ENCODE data around the gene MYO6.

Gene MYO6

DNA sequence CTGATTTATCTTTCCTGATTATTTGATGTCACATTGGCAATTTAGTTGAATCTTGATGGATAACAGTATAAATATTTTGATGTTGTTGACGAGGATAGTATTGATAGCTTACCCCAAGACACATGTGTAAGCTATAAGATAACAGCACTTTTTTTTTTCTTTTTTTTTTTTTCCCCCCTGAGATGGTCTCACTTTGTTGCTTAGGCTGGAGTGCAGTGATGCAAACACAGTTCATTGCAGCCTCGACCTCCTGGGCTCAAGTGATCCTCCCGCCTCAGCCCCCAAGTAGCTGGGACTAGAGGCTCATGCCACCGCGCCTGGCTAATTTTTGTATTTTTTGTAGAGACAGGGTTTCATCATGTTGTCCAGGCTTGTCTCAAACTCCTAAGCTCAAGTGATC lies 21.8 kb downstream of the MYO6 start:
- DNase-seq: no peak

- DNase-seq: no peak
Measured at GRCh38 chr6:75775219-75775618, 26.2 kb downstream of the MYO6 start.

- DNase-seq: no peak
Measured at GRCh38 chr6:75776461-75776860, 27.4 kb downstream of the MYO6 start.

GRCh38 chr6:75778757-75779156 lies 29.7 kb downstream of the MYO6 start:
- no peak for DNase-seq

DNA sequence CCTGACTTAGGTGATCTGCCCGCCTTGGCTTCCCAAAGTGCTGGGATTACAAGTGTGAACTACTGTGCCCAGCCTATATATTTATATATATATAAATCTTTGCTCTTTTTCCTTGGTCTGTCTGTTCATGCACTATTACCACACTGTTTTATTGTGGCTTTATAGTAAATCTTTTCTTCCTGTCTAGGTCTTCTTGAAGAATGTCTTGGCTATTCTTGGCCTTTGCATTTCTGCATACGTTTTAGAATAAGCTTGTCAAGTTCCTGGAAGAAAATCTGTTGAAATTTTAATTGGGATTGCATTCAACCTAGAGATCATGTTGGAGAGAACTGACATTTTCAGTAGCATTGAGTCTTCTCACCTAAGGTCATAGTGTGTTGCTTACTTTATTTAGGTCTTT lies 37.1 kb downstream of the MYO6 start:
- no peak for DNase-seq

GRCh38 chr6:75788894-75789293 lies 39.9 kb downstream of the MYO6 start:
- no peak for DNase-seq

GRCh38 chr6:75791881-75792280 lies 42.8 kb downstream of the MYO6 start:
- DNase-seq: no peak

DNA sequence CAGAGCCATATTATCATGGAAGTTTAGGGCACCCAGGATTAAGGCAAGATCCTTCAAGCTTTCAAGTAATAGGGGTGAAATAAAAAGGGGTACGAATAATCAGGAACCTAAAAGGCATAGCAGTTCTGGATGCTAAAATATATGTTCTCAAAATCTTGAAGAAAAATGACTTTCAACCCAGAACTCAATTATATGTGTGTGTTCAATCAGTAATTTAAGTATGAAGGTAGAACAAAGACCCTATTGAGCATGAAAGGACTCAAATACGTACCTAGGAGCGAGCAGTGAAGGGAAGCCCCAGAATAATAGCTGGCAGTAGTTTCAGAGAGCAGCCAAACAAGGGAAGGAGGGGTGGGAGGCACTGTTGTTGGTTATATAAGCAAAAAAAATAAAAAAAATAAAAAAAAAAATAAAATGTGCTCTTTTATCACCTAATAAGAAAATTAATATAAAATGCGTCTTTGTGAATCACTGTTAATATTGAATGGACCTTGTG lies 45.4 kb downstream of the MYO6 start:
- no peak for DNase-seq

- DNase-seq: no peak
Measured at GRCh38 chr6:75794954-75795739, 46.1 kb downstream of the MYO6 start.

DNA sequence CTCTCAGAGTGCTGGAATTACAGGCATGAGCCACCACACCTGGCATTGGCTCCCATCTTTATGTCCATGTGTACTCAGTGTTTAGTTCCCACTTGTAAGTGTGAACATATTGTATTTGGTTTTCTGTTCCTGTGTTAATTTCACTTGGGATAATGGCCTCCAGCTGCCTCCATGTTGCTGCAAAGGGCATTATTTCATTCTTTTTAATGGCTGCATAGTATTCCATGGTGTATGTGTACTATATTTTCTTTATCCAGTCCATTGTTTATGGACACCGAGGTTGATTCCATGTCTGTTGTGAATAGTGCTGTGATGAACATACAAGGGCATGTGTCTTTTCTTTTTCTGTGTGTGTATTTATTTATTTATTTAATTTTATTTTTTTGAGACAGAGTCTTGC lies 47.7 kb downstream of the MYO6 start:
- DNase-seq: no peak

DNA sequence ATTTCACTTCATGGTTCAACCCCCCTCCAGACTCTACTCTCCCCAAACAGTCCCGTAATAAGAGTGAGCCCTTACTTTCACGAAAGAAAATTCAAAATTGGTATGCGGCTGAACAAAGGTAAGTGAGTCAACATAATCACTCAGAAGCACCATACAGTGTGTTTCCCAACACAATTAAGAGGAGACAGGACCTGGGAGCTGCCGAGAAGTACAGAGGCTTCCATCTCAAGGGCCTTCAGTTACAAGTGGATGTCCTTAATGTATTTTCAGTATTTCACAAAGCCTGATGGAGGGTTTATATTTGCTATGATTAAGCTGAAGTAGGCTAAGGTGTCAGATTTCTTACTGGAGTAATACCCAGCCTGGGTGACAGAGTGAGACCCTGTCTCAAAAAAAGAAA lies 51.1 kb downstream of the MYO6 start:
- no peak for DNase-seq

GRCh38 chr6:75800708-75801505 lies 51.9 kb downstream of the MYO6 start:
- DNase-seq: no peak

- DNase-seq: no peak
Measured at GRCh38 chr6:75802366-75802765, 53.3 kb downstream of the MYO6 start.

DNA sequence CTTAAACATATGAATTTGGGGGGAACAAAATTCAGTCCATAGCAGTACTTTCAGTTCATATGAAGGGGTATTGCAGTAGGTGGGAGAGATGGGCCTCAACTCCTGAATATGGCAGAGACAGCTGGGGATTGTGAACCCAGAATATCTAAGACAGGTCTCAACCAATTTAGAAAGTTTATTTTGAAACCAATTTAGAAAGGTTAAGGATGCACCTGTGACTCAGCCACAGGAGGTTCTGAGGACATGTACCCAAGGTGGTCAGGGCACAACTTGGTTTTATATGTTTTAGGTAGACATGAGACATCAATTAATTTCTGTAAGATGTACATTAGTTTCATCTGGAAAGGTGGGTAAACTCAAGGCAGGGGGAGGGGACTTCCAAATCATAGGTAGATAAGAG lies 59.5 kb downstream of the MYO6 start:
- DNase-seq: no peak

- no peak for DNase-seq
Measured at GRCh38 chr6:75812560-75812959, 63.5 kb downstream of the MYO6 start.

GRCh38 chr6:75813476-75814250 lies 64.6 kb downstream of the MYO6 start:
- DNase-seq: no peak

GRCh38 chr6:75815756-75816155 lies 66.7 kb downstream of the MYO6 start:
- no peak for DNase-seq

DNA sequence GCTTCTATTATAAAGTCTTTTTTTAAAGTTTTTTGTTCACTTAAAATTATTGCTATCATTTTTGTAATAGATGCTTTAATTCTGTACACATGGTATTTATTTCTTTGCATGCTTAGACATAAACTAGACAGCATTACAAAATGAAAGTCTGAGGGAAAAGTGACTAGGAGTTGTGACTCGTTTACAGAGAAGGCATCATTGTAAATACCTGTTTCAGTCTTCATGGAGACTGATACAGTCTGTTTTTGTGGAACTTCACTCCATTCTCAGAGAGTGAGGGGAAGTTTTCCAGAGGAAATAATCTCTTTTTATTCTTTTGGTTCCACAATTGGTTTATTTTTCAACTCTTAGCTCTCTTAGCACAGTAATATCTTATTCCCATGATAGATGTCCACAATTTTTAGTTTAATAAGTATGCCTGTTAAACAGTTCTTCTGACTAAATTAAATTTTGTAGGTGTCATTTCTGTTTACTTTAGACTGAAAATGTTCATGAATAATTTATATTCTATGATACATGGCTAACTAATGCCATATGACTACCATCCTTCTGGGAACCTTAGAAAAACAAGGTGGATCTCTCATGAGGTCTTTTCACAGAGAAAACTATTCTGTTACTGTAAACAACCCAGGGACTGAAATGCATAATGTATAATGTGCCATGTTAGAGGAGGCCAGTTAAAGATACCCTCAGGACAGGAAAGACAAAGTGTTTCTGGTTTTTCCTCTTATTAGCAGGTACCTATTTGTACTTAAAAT lies 69.2 kb downstream of the MYO6 start:
- DNase-seq: no peak

DNA sequence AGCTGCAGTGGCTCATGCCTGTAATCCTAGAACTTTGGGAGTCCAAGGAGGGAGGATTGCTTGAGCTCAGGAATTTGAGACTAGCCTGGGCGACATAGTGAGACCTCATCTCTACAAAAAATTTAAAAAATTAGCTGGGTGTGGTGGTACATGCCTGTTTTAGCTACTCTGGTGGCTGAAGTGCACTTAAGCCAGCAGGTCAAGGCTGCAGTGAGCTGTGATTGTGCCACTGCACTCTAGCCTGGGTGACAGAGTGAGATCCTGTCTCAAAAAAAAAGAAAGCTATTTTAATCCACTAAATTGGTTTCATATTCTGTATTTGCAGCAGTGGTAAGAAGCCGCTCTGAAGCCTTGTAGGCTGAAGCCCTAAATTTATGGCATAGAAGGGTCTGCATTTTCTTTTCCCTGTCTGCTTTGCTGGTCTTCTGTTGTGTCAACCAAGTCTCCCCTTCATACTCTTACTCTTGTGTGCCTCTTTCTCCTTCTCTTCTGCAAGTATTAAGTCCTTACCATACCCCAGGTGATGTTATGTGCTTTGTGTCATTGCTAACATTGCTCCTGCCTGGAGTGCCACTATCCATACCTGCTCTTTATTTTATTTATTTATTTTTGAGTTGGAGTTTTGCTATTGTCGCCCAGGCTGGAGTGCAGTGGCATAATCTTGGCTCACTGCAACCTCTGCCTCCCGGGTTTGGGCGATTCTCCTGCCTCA lies 70.9 kb downstream of the MYO6 start:
- no peak for DNase-seq

- no peak for DNase-seq
Measured at GRCh38 chr6:75824160-75824559, 75.1 kb downstream of the MYO6 start.

DNA sequence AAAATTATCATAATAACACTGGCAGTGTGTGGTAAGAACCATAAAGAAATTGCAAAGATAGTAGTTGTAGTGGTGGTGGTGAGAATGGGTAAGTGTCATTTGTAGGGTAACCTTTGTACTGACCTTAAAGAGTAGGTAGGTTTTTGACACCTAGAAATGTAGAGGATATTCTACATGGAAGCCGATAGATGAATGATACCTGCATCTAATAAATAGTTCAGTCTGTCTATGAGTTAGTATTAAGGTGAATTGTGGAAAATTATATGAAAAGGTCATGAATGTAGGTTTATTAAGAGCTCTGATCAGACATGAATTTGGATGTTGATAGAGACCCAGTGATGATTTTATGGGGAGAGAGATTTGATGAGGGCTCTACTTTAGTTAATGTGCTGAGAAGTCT lies 78.1 kb downstream of the MYO6 start:
- DNase-seq: no peak
